Type B pancreatic cell (in vitro differentiated cells): Measurements from ENCODE around the gene RTN4R. TPM values are rescaled to one million over a fixed set of nuclear protein-coding genes. Genes with fewer than 3 reads are reported as not detected.

ENCODE experiments used
- microRNA-seq: library from miRNA; unstranded; fragments of <30 nt; microRNA quantifications from one replicate; pipeline ENCODE4, GENCODE V29; 2020
- total RNA-seq: library from RNA; stranded (reverse); gene quantifications from 2 replicates; pipeline ENCODE4 v1.2.1, GENCODE V29; 2021; ENCODE audit warnings: low replicate concordance

The RTN4R gene
- total RNA-seq, 1 donor from 2014 or later = 9.0 TPM

Small RNA genes lying within 50 kb of the gene (microRNA-seq; reads per million reads assigned to microRNA genes)
- gene MIR1286 = 0.83 reads per million

Other genes starting within 250 kb of the RTN4R start
- 17.4 and 32.1 TPM in 2 replicates for gene TANGO2, start 247.2 kb downstream of the RTN4R start, total RNA-seq
- gene DGCR8, start 188.1 kb downstream of the RTN4R start, total RNA-seq = 39.0 and 61.3 TPM in 2 replicates
- 129 and 235 TPM in 2 replicates for gene RANBP1, start 152.2 kb downstream of the RTN4R start, total RNA-seq
- gene TRMT2A, start 151.1 kb downstream of the RTN4R start, total RNA-seq = 57.7 and 64.8 TPM in 2 replicates
- 55.2 and 73.6 TPM in 2 replicates for gene ZDHHC8, start 136.5 kb downstream of the RTN4R start, total RNA-seq
- gene CCDC188, start 117.3 kb downstream of the RTN4R start, total RNA-seq = 2.6 and 4.3 TPM in 2 replicates
- 35.9 and 46.6 TPM in 2 replicates for gene DGCR6L, start 51.7 kb upstream of the RTN4R start, total RNA-seq
- gene ZNF74, start 125.8 kb upstream of the RTN4R start, total RNA-seq = 24.6 and 39.5 TPM in 2 replicates
- 4.2 and 21.7 TPM in 2 replicates for gene SCARF2, start 169.5 kb upstream of the RTN4R start, total RNA-seq
- gene KLHL22, start 227.5 kb upstream of the RTN4R start, total RNA-seq = 34.3 and 38.8 TPM in 2 replicates
- gene MED15, start 239.3 kb upstream of the RTN4R start, total RNA-seq = 90.8 and 121 TPM in 2 replicates